Measurements from ENCODE around the gene HOXC4. TPM values are rescaled to one million over a fixed set of nuclear protein-coding genes. Genes with fewer than 3 reads are reported as not detected.

Gene HOXC4
- total RNA-seq, 4 donors from 2014 or later, result 0.84 to 1.3 (median 1.1) TPM

GRCh38 chr12:54050482-54050810 lies 3.2 kb upstream of the HOXC4 start:
- no peak for TF ChIP-seq CTCF (IDR thresholded peaks at IDR 0.05)
- DNase-seq (ENCODE audit: low spot score) (no peak), ATAC-seq (ENCODE audit: low FRiP score) (no peak)

- DNase-seq (ENCODE audit: low spot score) (no peak), ATAC-seq (ENCODE audit: low FRiP score) (no peak)
Measured at GRCh38 chr12:54051026-54051842, 2.4 kb upstream of the HOXC4 start.

DNA sequence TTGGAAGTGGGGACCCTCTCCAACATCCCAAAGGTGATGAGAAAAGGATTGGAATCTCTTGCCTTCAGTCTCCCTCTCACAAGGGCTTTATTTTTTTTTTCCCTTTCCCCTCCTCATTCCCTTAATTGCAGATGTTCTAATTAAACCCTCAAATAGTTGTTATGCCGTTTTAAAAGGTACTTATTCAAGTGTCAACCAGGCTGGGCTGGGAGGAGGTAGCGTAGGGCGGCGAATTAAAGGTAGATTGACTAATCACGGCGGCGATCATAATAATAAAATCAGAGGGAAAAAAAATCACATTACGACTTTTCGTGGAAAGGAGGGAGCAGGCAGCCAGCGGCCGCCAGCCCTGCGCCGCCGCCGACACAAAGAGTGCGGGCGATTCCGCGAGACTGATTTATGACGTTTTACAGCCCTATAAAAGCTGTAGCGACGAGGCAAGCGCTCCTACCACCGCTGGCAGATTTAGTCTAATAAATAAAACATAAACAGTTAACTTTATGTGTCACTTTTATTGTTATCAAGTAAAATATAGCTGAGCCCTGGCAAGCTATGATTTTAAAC lies 1.7 kb upstream of the HOXC4 start:
- no peak for TF ChIP-seq CTCF (IDR thresholded peaks at IDR 0.05)
- DNase-seq (ENCODE audit: low spot score) (no peak), ATAC-seq (ENCODE audit: low FRiP score) (no peak)

More at GRCh38 chr12:54051026-54051842, 2.4 kb upstream of the HOXC4 start:
- no peak for TF ChIP-seq CTCF (IDR thresholded peaks at IDR 0.05)

- TF ChIP-seq CTCF (IDR thresholded peaks at IDR 0.05), result no peak
- ATAC-seq (ENCODE audit: low FRiP score) (peak; percentile 26), DNase-seq (ENCODE audit: low spot score) (no peak)
Measured at GRCh38 chr12:54052438-54053002, 1.1 kb upstream of the HOXC4 start.

GRCh38 chr12:54053003-54053750 lies 458 bp upstream of the HOXC4 start:
- DNase-seq (ENCODE audit: low spot score) (no peak), ATAC-seq (ENCODE audit: low FRiP score) (peak; percentile 52)
- no peak for TF ChIP-seq CTCF (IDR thresholded peaks at IDR 0.05)

DNA sequence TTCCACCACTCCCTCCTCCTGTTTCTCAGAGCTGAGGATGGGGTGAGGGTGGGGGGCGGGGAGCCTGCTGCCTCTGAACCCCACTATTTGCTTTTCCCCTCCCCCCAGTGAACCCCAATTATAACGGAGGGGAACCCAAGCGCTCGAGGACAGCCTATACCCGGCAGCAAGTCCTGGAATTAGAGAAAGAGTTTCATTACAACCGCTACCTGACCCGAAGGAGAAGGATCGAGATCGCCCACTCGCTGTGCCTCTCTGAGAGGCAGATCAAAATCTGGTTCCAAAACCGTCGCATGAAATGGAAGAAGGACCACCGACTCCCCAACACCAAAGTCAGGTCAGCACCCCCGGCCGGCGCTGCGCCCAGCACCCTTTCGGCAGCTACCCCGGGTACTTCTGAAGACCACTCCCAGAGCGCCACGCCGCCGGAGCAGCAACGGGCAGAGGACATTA lies 1.1 kb downstream of the HOXC4 start:
- DNase-seq (ENCODE audit: low spot score) (no peak), ATAC-seq (ENCODE audit: low FRiP score) (no peak)
- TF ChIP-seq CTCF (IDR thresholded peaks at IDR 0.05), result no peak

Measured in omental fat pad (tissue), 4 donors.